Activated B cell treated with CpG ODN at 0.5 μM for 24 hours (primary cell): Measurements from ENCODE around the gene CNBD2. TPM values are rescaled to one million over a fixed set of nuclear protein-coding genes. Genes with fewer than 3 reads are reported as not detected.

Experiments used
- ATAC-seq: fragments of 200-7000 bp; cut with Tn5 transposase; one replicate; pipeline ENCODE4 v1.10.0; 2021; ENCODE audit warnings: low read depth, mild to moderate bottlenecking, moderate library complexity
- CTCF ChIA-PET: fragments of 350-600 bp; sonication (Branson Sonifier 250); formaldehyde crosslinking; loops from one replicate; lab custom pipeline; 2021; ENCODE audit warnings: antibody characterized with exemption; lab: Charles Lee
- POLR2A ChIA-PET: fragments of 350-600 bp; sonication (Branson Sonifier 250); formaldehyde crosslinking; loops from one replicate; lab custom pipeline; 2021; ENCODE audit warnings: antibody characterized with exemption; lab: Charles Lee
- DNase-seq: peaks from one replicate; pipeline ENCODE4 v3.0.0; 2022
- H3K27ac Mint-ChIP-seq: one replicate; pipeline ENCODE4 v1.8.0; 2020; ENCODE audit warnings: mixed read lengths
- H3K27me3 Mint-ChIP-seq: one replicate; pipeline ENCODE4 v1.8.0; 2021; ENCODE audit warnings: mixed read lengths
- H3K36me3 Mint-ChIP-seq: one replicate; pipeline ENCODE4 v1.8.0; 2021; ENCODE audit warnings: low read depth, mixed read lengths
- H3K4me1 Mint-ChIP-seq: one replicate; pipeline ENCODE4 v1.8.0; 2021; ENCODE audit warnings: mixed read lengths
- H3K4me3 Mint-ChIP-seq: one replicate; pipeline ENCODE4 v1.8.0; 2020; ENCODE audit warnings: mild to moderate bottlenecking, mixed read lengths
- H3K9me3 Mint-ChIP-seq: one replicate; pipeline ENCODE4 v1.8.0; 2020; ENCODE audit warnings: mixed read lengths
- intact Hi-C: fragments of 100-400 bp; cut with micrococcal nuclease; formaldehyde crosslinking; loops from one replicate; pipeline ENCODE4 v1.15.1; 2024
- total RNA-seq: library from RNA; stranded (reverse); gene quantifications from 2 replicates; pipeline ENCODE4 v1.2.3, GENCODE V29; 2022
- TF ChIP-seq, protein P1 (sequence below): fragments of 200-600 bp; IDR thresholded peaks from one replicate; pipeline ENCODE4 v1.8.0; 2022; ENCODE audit warnings: antibody characterized with exemption, mild to moderate bottlenecking

CNBD2 gene
- total RNA-seq, 1 donor from 2014 or later, result 5.6 TPM

DNA sequence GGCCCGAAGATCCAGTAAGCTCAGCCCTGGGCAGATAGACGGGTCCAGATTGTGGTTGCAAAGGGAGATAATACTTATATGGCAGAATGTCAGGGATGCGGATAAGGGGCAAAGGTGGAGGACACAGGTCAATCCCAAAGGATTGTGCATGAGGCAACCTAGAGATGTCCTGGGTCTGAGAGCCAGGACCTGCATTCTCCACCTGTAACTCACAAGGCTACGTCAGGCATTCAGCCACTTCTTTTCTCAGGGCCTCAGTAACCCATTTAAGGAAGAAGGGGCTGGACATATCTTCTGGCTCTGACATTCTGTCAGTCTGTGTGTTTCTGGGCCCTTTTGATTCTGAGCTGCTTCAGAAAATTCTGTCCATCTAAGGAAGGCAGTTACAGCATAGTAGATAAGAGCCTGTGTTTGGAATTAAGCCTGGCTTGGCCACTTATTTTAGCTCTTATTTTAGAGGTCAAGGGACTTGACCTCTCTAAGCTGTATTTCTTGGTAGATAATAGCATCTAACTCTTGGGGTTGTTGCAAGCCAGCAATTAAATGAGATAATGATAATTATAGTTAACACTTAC lies 40.2 kb downstream of the CNBD2 start:
- Mint-ChIP-seq H3K27me3 (peaks cover 15% of the 10 kb centered on the region), H3K27ac (no peak overlapping the region), H3K36me3 (no peaks in the 10 kb centered on the region), H3K4me3 (no peak overlapping the region), H3K9me3 (peaks cover 4% of the 10 kb centered on the region), H3K4me1 (no peaks in the 10 kb centered on the region)
- TF ChIP-seq, protein P1, sequence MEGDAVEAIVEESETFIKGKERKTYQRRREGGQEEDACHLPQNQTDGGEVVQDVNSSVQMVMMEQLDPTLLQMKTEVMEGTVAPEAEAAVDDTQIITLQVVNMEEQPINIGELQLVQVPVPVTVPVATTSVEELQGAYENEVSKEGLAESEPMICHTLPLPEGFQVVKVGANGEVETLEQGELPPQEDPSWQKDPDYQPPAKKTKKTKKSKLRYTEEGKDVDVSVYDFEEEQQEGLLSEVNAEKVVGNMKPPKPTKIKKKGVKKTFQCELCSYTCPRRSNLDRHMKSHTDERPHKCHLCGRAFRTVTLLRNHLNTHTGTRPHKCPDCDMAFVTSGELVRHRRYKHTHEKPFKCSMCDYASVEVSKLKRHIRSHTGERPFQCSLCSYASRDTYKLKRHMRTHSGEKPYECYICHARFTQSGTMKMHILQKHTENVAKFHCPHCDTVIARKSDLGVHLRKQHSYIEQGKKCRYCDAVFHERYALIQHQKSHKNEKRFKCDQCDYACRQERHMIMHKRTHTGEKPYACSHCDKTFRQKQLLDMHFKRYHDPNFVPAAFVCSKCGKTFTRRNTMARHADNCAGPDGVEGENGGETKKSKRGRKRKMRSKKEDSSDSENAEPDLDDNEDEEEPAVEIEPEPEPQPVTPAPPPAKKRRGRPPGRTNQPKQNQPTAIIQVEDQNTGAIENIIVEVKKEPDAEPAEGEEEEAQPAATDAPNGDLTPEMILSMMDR, result no peak
- intact Hi-C loops, result no loop called here
- ATAC-seq, result no peak
- ChIA-PET CTCF (interaction anchor here (1.0 to 2.2 kb wide), 3 partner anchors 16 to 130 kb away, joined by 3 to 11 read pairs (median 3); no protein-coding TSS in a partner anchor), POLR2A (interaction anchor here (0.6 kb wide), 1 partner anchor 128 kb away, joined by 3 read pairs; no protein-coding TSS in a partner anchor)
- no peak for DNase-seq

DNA sequence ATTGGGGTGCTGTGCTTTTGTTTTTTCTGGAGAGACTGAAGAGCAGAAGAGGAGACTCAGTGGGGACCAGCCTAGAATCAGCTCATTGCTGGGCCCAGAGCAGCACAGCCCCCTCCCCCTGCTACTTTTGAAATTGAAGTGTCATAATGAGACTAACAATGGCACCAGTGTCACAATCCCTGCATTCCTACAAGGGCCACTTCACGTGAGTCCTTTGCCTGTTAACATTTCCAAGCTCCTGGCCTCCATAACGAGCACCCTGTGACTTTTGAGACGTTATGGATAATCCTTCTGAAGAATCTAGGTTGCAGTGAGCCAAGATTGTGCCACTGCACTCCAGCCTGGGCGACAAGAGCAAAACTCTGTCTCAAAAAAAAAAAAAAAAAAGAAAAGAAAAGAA lies 41.7 kb downstream of the CNBD2 start:
- TF ChIP-seq, protein P1, result no peak
- no peak for ATAC-seq
- POLR2A ChIA-PET, result interaction anchor here (0.6 kb wide), 1 partner anchor 1558 kb away, joined by 3 read pairs; no protein-coding TSS in a partner anchor
- Mint-ChIP-seq H3K9me3 (no peaks in the 10 kb centered on the region), H3K27ac (no peak overlapping the region), H3K4me1 (no peaks in the 10 kb centered on the region), H3K27me3 (peaks cover 7% of the 10 kb centered on the region), H3K4me3 (no peak overlapping the region), H3K36me3 (no peaks in the 10 kb centered on the region)
- CTCF ChIA-PET, result no interaction called here
- no peak for DNase-seq
- intact Hi-C loops, result no loop called here

DNA sequence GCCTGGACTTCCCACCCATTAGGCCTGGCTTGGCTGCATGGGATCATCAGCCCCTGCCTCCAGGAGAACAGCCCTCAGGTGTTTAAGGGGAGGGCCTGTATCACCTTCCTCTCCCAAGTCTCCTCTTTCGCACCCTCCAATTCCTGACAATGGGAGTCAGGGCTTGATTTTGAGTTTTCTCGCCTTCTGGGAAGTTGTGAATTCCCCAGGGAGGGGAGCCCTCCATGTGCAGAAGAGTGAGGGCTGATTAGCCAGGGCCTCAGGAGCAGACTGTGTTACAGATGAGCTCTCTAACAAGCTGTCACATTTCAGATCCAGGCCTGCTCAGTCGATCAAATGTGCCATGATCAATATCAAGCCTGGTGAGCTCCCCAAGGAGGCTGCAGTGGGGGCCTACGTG lies 42.4 kb downstream of the CNBD2 start:
- Mint-ChIP-seq H3K4me1 (no peaks in the 10 kb centered on the region), H3K4me3 (no peak overlapping the region), H3K36me3 (no peaks in the 10 kb centered on the region), H3K9me3 (no peaks in the 10 kb centered on the region), H3K27me3 (peaks cover 3% of the 10 kb centered on the region), H3K27ac (no peak overlapping the region)
- ChIA-PET CTCF (no interaction called here), POLR2A (interaction anchor here (1.1 kb wide), 1 partner anchor 128 kb away, joined by 3 read pairs; no protein-coding TSS in a partner anchor)
- no peak for DNase-seq
- TF ChIP-seq, protein P1, result no peak
- no peak for ATAC-seq
- intact Hi-C loops, result no loop called here

GRCh38 chr20:36015806-36016403 lies 47.5 kb downstream of the CNBD2 start:
- Mint-ChIP-seq H3K4me3 (no peak overlapping the region), H3K27ac (no peak overlapping the region), H3K36me3 (no peaks in the 10 kb centered on the region), H3K4me1 (no peaks in the 10 kb centered on the region), H3K27me3 (peaks cover 2% of the 10 kb centered on the region), H3K9me3 (no peaks in the 10 kb centered on the region)
- intact Hi-C loops, result no loop called here
- POLR2A ChIA-PET, result no interaction called here
- TF ChIP-seq, protein P1, result no peak
- no peak for DNase-seq
- ATAC-seq, result no peak
- CTCF ChIA-PET, result no interaction called here
